Umbilical cord (tissue), 2 donors: ENCODE results near the gene NIPSNAP3A. TPM values are rescaled to one million over a fixed set of nuclear protein-coding genes. Genes with fewer than 3 reads are reported as not detected.
"Not testable (repeated sequence)": the region's sequence is repeated elsewhere in the genome, so short reads cannot be mapped to it uniquely, and the experiment has no call there.

Experiments
- DNase-seq: peaks from one replicate; pipeline ENCODE4 v3.0.0-alpha.2; 2015; ENCODE audit warnings: low spot score
- total RNA-seq: library from RNA; depleted of rRNA; stranded (reverse); fragments of >200 nt; gene quantifications from one replicate; pipeline ENCODE4 v1.2.3, GENCODE V29; 2014; ENCODE audit warnings: low replicate concordance; ENCODE audit not compliant: insufficient read depth

The NIPSNAP3A gene
- total RNA-seq = 62.1 TPM

DNA sequence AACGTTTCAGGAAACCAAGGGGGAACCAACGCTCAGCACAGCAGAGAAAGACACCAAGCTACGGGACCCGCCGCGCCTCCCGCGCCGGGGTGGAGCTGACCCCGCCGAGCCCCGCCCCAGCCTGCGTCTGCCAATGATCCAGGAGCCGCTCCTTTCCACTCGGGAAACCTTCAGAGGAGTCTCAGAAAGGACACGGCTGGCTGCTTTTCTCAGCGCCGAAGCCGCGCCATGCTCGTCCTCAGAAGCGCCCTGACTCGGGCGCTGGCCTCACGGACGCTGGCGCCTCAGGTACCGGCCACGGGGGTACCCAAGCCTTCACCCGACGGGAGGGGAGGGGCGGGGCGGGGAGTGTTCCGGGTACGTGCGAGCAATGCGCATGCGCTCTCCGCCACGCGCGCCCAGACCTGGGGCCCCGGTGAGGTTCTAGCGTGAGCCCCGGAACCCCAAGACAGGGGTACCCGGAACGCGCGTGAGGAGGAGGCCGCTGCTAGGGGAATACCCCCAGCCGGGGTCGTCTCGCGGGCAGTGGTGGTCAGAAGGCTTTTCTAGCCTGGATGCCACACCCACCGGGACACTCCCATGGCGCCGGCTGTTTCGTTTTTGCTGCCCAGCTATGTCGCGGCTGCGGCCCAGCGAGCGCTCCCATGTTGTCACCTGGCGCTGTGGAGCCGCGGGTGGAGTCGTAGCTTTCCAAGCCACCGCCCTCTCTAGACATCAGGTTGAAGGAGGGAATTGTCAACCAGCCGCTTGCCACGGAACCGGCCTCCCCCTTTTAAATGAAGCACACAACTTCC is at the start of gene NIPSNAP3A:
NIPSNAP3A (plus strand) TSS at position 119 of the 794 bp plus-strand sequence; CDS start at position 229, 110 bp downstream.
- peak; percentile 92 for DNase-seq

DNA sequence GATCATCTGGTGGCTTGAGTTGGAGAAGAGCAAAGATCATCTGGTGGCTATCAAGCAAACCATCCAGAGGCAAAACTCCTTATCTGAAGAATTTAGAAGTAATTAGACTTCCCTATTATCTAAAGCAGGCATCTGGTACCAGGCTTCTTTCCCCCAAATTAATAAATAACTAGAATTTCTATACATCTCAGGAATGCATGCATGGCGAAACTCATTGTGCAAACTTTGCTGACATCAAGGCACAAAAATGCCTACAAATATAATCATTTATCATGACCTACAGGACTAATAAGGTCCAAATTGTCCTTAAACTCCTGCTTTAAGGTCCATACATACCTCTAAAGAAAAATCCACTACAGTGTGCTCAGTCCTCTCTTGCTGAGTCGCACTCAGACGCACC is 47.2 kb upstream of the NIPSNAP3A start:
- no peak for DNase-seq

DNA sequence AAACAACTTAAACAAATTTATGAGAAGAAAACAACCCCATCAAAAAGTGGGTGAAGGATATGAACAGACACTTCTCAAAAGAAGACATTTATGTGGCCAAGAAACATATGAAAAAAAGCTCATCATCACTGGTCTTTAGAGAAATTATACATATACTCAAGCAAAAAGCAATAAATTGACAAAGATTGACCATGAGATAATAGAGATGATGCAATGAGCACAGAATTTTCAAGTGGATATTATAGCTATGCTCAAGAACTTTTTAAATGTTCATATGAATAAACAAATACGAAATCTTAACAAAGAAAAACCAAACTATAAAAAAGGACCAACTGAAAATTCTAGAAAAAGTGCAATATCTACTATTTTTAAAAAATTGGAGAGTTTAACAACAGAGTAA is 38.7 kb upstream of the NIPSNAP3A start:
- DNase-seq = not testable (repeated sequence)

DNA sequence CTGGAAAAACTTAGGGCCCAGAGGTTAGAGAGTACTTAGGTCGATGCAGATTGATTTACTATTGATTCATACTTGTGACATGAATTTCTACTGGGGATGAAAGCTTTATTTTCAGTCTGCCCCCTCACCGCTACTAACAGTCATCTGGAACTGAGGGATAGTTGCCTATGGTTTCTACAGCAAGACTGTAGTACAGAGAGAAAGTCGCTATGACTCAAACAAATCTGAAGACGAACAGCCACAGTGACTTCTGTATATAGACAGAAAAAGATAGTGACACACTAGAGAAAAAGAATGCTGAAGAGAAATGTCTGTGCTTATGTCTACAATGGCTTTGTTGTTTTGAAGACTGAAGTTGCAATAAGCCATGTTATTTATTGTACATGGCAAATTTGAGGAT is 35.9 kb upstream of the NIPSNAP3A start:
- DNase-seq = no peak

DNA sequence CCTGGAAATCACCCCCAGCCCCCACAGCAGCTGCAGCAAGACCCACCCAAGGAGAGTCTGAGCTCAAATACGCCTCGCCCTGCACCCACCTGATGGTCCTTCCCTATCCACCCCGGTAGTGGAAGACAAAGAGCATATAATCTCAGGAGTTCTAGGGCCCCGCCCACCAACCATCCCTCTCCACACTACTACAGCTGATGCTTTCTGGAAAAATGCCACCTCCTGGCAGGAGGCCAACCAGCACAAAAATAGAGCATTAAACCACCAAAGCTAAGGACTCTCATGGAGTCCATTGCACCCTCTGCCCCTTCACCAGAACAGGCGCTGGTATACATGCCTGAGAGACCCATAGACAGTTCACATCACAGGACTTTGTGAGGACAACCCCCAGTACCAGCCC is 22.5 kb upstream of the NIPSNAP3A start:
- no peak for DNase-seq

DNA sequence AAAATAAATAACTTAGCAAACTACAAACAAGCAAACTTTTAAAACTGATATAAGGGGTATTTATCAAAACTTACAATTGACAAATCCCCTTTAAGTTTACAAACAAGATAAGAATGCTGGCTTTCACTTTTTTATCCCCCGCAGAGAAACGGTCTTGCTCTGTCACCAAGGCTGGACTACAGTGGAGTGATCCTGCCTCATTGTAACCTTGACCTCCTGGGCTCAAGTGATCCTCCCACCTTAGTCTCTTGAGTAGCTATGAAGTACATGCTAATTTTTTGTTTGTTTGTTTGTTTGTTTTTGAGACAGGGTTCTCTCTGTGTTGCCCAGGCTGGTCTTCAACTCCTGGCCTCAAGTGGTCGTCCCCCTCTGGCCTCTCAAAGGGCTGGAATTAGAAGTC is 9.0 kb upstream of the NIPSNAP3A start:
- DNase-seq = no peak

DNA sequence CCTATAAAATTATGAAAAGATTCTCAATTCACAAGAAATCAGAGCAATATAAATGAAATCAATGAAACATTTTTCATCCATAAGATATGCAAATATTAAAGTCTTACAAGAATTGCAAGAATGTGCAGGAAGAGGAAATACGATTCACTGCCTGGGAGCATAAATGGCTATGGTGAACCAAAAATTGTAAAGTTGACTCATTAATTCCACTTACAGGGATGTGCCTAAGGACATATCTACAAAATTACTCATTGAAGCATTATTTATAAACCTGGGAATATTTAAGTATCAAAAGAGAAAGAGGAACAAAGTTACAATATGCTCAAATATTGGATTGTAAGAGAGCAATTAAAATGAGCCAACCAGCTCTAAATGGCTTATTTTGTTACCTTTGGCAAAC is 6.9 kb upstream of the NIPSNAP3A start:
- DNase-seq = no peak

DNA sequence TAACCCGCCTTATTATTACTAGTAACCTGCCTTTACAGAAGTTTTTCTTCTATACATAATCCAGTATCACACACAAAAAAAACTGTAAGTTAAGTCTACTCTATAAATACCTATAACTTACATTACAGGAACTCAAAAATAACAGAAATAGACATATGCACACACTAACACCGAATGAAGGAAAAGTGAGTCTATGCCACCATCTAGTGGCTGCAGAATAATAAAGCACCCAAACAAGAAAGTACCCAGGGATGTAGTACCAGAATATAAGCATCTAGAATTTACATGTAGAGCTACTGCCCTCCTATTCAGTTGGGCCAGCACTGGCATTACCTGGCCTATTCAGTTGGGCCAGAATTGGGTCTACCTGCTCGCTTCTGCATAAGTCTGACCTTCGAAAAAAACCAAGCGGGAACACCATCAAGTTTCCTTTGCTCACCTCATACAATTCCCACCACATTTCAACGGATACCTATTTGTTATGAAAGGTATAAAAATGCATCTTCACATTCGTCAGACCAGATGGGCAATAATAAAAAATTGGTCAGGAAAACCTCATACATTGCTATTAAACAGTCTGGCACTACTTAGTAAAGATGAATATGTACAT is 4.0 kb upstream of the NIPSNAP3A start:
- DNase-seq = peak; percentile 79

DNA sequence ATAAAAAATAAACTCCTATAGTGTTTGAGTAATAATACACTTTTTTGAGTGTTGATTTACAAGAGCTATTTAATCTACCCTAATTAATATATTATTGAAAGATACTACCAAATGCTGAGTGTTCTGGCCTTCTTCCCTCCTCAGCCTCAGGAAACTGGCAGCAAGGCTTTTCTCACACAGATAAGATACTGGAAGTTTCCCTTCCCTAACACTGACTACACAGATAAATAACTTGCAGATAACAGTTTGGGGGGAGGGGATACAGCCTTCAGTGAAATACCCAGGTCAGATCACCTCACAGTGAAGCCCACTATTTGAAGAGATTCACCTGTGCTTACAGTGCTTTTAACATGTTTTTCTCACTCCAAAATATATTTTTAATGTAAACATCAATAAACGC is 1.6 kb upstream of the NIPSNAP3A start:
- no peak for DNase-seq

DNA sequence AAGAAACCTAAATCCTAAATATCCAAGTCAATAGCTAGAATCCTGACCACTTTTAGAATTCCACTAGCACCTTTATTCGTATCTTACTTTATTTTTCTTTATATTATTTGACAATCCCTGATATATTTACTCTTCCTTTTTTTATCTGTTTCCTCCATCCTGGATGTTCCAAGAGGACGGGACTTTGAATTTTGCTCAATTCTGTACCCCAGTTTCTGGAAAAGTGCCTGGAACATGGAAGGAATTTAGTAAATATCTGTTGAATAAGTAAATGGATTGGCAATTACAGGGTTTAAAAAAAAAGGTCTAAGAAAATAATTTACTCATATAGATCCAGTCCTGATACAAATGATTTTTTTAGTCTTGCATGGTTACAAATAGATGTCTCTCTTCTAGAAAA is 1.2 kb upstream of the NIPSNAP3A start:
- no peak for DNase-seq

DNA sequence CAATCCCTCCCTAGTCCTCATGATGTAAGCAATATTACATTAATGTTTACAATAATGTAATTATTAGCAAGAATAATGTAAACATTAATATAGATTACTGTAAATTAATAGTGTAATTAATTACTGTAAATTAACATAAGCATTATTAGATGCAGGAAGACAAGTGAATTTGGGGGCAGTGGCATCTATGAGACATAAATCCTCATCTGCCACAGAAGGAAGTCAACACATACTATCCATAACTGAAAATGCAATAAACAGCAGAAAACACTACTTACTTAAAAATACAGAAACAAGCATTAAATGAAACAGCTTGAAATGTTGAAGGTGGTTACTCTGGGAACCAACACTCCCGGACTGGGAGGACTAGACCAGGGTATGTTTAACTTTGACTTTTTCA is 685 bp upstream of the NIPSNAP3A start:
- no peak for DNase-seq

DNA sequence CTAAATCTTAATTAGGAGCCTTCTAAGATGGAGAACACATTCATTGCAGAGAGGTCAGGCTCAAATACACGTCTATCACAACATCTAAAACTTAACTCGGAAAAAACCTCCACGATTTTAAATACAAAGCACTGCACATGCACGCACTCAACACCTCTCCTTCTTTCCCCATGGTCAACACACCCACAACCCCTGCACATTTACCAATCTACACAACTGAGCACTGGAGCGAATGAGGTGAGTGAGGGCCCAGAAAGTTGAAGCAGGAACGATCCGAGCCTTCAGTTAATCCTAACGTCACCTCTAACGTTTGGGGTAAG is 278 bp upstream of the NIPSNAP3A start:
- DNase-seq = no peak

DNA sequence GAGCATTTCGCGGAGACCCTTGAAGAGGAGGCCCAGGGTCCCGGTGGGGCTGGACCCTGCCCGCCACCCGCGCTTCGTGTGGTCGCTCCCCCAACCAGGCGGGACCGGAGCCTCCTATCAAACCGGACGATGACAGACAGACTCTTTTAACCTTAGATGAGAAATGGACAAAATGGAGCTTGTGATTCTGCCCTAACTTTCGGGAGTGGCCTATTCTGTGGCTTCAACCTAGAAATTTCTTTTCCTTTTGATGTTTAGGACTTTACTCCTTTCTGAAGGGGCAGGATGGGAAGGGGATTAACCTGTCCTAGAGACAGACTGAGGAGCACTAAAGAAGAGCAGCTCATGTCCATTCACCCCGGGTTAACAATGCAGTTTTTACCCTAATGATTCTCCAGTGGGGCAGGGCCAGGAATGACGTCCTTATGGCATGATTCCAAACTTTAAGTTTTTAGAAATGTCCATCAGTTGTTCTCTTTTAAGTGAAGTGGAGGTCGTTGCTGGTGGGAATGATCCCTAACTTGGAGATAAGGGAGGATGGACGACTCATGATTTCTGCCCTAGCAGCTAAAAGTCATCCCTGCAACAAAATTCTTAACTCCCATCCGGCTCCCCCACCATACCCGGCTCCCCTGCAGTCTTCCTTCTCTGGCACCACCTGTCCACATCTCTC is 1.0 kb downstream of the NIPSNAP3A start:
- peak; percentile 38 for DNase-seq

DNA sequence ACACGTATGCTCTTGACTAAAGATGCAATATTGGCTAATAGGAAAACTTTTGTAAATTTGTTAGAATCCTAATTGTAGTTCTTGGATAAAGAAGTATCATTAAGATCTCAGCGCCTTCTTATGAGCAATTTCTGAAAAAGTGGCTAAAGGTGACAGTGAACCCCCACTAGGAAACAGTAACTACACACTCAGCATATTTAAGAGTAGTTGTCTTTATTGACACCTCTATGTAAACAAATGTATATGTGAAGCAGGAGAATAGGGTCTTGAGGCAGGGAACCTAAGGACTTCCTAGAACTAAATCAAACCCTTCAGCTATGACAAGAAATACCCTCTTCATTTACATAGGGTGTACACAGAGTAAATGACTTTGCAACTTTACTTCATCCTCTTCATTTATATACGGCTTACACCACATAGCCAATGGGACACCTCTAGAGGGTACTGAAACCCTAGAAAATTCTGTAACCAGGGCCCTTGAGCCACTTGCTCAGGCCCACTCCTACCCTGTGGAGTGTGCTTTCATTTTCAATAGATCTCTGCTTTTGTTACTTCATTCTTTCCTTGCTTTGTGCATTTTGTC is 2.8 kb downstream of the NIPSNAP3A start:
- no peak for DNase-seq

DNA sequence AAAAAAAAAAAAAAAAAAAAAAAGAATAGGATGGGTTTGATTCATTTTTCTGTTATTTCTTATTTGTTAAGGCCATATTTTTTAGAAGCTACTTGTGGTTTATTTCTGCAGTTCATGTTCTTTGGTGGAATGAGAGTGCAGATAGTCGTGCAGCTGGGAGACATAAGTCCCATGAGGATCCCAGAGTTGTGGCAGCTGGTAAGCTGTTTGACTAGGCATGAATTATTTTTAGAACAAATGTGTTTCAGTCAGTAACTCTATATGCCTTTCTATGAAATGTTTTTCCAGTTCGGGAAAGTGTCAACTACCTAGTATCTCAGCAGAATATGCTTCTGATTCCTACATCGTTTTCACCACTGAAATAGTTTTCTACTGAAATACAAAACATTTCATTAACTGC is 11.5 kb downstream of the NIPSNAP3A start:
- no peak for DNase-seq

DNA sequence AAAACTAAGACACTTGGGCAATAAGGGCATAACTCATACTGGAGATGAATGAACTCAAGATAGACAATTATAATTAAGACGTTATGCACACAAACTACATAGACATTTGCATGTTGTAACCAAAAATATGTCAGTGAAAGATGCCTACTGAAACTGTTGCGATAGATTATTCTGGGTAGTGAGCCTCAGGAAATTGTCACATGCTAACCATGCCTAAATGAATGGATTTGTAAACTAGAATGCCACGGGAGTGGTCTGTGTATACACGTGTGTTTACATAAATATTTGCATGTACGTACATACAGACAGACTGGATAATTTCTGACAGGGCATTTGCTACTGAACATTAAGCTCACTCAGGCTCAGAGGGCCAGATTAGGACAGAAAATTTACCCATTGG is 17.7 kb downstream of the NIPSNAP3A start:
- no peak for DNase-seq

DNA sequence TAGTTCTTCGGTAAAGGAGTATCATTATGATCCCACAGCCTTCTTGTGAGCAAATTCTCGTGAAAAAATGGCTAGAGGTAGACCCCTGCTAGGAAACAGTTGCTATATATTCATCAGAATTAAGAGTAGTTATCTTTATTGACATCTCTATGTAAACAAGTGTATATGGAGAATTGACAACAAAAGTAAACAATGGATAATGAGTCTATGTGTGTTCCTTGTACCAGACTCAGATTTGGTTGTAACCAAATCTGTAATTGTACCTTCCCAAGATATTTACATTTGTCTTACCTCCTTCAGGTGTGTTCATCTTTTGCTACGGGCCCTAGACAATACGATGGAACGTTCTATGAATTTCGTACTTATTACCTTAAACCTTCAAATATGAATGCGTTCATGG is 18.5 kb downstream of the NIPSNAP3A start:
- no peak for DNase-seq

DNA sequence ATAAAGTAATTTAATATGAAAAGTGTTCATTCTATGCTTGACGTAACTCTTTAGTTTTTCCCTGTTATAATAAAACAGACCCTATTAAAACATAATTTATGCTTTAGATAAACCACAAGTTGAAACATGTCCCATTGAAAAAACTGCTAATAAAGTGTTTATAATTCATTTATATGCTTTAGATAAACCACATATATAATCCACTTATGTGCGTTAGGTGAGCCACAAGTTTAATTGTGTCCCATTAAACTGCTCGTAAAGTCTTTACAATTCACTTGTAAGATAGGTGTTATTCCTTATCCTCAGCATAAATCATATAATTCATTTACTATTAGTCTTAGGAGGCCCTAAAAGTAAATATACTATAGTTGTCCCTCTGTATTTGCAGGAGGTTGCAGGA is 20.0 kb downstream of the NIPSNAP3A start:
- DNase-seq = no peak

DNA sequence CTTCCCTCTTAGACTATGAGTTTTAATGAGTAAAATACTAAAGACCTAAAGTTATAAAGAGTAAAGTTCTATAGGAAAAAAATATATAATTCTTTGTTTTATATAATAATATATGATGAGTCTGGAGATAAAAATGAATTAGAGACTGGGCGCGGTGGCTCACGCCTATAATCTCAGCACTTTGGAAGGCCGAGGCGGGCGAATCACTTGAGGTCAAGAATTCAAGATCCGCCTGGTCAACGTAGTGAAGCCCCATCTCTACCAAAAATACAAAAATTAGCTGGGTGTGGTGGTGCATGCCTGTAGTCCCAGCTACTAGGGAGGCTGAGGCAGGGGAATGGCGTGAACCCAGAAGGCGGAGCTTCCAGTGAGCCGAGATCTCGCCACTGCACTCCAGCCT is 21.5 kb downstream of the NIPSNAP3A start:
- DNase-seq = not testable (repeated sequence)

DNA sequence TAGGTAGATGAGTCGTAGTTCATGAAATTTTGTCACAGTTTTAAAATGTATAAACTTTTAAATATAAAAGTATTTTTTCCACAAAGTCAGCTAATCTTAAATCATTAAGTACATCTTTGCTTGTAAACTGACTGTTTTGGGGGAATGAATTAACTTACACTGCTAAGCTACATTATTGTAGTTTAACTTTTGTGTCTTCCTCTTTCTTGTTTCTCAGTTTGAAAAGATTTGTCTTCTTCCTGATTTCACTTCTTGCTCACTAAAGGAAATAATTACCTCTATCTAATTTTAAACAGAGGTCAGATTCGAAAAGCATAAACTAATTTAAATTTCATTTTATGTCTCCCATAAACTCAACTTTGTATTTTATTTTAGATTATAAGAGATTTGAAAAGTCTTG is 22.2 kb downstream of the NIPSNAP3A start:
- DNase-seq = no peak

DNA sequence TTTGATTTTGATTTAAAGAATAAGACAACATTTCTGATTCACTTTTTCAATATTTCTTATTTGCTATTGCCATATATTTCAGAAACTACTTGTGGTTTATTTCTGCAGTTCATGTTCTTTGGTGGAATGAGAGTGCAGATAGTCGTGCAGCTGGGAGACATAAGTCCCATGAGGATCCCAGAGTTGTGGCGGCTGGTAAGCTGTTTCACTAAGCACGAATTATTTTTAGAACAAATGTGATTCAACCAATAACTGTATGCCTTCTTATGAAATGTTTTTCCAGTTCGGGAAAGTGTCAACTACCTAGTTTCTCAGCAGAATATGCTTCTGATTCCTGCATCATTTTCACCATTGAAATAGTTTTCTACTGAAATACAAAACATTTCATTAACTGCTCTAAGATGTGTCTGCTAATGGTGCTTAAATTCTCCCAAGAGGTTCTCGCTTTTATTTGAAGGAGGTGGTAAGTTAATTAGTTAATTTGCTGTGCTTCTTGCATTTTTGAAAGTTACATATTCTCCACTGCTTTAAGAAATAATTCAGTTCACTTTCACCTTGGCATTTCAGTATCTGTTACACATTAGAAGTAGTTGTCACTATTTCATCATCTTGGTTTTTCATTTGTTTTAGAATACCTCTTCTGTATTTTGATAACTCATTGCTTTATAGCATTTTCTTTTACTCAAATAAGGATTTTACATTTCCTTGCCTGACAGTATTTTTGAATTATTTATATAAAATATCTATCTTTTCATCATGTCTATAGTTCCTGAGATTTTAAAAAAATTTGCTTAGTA is 25.4 kb downstream of the NIPSNAP3A start:
- DNase-seq = peak; percentile 40

DNA sequence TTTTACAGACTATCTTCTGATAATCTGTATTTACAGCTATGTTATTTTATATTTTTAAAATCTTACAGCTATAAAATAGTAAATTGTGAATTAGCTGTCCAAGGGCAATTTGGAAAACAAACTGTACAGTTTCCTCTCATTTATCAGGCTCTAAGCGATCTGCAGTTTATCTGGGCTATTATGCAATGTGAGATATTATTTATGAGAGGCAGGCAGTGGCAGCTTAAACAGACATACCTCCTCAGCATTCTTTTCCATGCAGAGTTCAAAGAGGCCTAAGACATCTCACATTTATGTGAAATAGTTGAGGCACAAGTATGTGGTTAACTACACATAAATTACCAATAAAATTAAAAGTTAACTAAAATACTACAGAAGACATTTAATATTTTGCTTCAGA is 26.6 kb downstream of the NIPSNAP3A start:
- peak; percentile 72 for DNase-seq
